H1 (cell line): ENCODE measurements around the gene PAGE4. TPM values are rescaled to one million over a fixed set of nuclear protein-coding genes. Genes with fewer than 3 reads are reported as not detected.

Source experiments
- BACH1 ChIP-seq: IDR thresholded peaks from 2 replicates; pipeline ENCODE4 v1.6.1; 2012; ENCODE audit warnings: low read length, improper control_type of control experiment
- CHD7 ChIP-seq: fragments of 300-600 bp; sonication (generic); IDR thresholded peaks from 2 replicates; pipeline ENCODE4 v1.7.1; 2012; ENCODE audit warnings: low read length, moderate library complexity, mild to moderate bottlenecking, inconsistent platforms; ENCODE audit not compliant: insufficient replicate concordance
- E2F6 ChIP-seq: IDR thresholded peaks from 2 replicates; pipeline ENCODE4 v1.6.1; 2012; ENCODE audit warnings: inconsistent platforms
- FOSL1 ChIP-seq: IDR thresholded peaks from 2 replicates; pipeline ENCODE4 v1.6.1; 2011; ENCODE audit warnings: mild to moderate bottlenecking, low read depth, low read length, moderate library complexity; ENCODE audit not compliant: insufficient read depth
- GTF2F1 ChIP-seq: IDR thresholded peaks from 2 replicates; pipeline ENCODE4 v1.6.1; 2012; ENCODE audit warnings: low read depth, low read length, improper control_type of control experiment, borderline replicate concordance
- JUND ChIP-seq: IDR thresholded peaks from 2 replicates; pipeline ENCODE4 v1.6.1; 2011; ENCODE audit warnings: mild to moderate bottlenecking, improper control_type of control experiment, low read length
- RAD21 ChIP-seq, 2 experiments: IDR thresholded peaks in 1 of 2; conservative IDR thresholded peaks in 1 of 2; 2 replicates each; pipeline ENCODE4 v1.6.1; 2011; ENCODE audit warnings: low read depth in 2 of 2, low read length in 2 of 2, improper control_type of control experiment in 1 of 2, inconsistent platforms in 1 of 2, mild to moderate bottlenecking in 1 of 2, moderate library complexity in 1 of 2
- SAP30 ChIP-seq: fragments of 300-600 bp; sonication (generic); IDR thresholded peaks from 2 replicates; pipeline ENCODE4 v1.7.1; 2012; ENCODE audit warnings: low read length, moderate library complexity, mild to moderate bottlenecking, inconsistent platforms; ENCODE audit not compliant: insufficient read depth, insufficient replicate concordance
- SIRT6 ChIP-seq: IDR thresholded peaks from one replicate; pipeline ENCODE4 v1.7.1; 2012; ENCODE audit warnings: low read length, inconsistent platforms
- polyA plus RNA-seq, 7 experiments: library from polyadenylated mRNA; depleted of rRNA in 3 of 7; stranded (reverse) in 5 of 7; unstranded in 2 of 7; fragments of >200 nt in 5 of 7; fragments of 200-250 nt in 2 of 7; gene quantifications; 1 replicate in 5 of 7; 2 replicates in 1 of 7; 4 replicates in 1 of 7; pipeline versions ENCODE4 v1.2.1 to v1.2.3, GENCODE V29; 2011 to 2013; ENCODE audit warnings: missing spikeins in 2 of 7, mixed read lengths in 2 of 7
- total RNA-seq: library from RNA; stranded (reverse); fragmentation: NEBNext Ultra II Directional; extraction: Animal tissue kit (Norgen Biotek cat#: 25700); gene quantifications from 2 replicates; pipeline ENCODE4 v1.2.1, GENCODE V29; 2021

The PAGE4 gene
- total and polyA plus RNA-seq, 2 of the 8 experiments (the other 6 are each of a cell fraction or from before 2014, with no cell fraction given), result 0.53 TPM; not detected in 1

GRCh38 chrX:49844611-49845010 is 15.5 kb downstream of the PAGE4 start (continued):
- TF ChIP-seq CHD7, result no peak
- TF ChIP-seq SIRT6, result no peak
- TF ChIP-seq JUND, result no peak
- no peak for TF ChIP-seq BACH1
- no peak for TF ChIP-seq SAP30
- TF ChIP-seq RAD21 (IDR thresholded peaks at IDR 0.05 in 1 of 2, conservative IDR thresholded peaks at IDR 0.05 in 1 of 2; ENCODE audit: low read depth in 2 of 2, low read length in 2 of 2), result no peak
- no peak for TF ChIP-seq E2F6
- no peak for TF ChIP-seq FOSL1
- TF ChIP-seq GTF2F1, result no peak
